Upper lobe of left lung (tissue), 6 donors: ENCODE data around the gene PRKCE. TPM values are rescaled to one million over a fixed set of nuclear protein-coding genes. Genes with fewer than 3 reads are reported as not detected.
"Not testable (repeated sequence)": the region's sequence is repeated elsewhere in the genome, so short reads cannot be mapped to it uniquely, and the experiment has no call there.

Experiments used
- ATAC-seq, 2 donors: fragments of 200-7000 bp; cut with Tn5 transposase; one replicate each; pipeline ENCODE4 v1.9.1; 2022; ENCODE audit warnings: mild to moderate bottlenecking in 2 of 2, moderate library complexity in 2 of 2; ENCODE audit not compliant: low FRiP score in 2 of 2
- DNase-seq, 2 donors: peaks; one replicate each; pipeline ENCODE4 v3.0.0-alpha.2; 2019 to 2020
- H3K27ac ChIP-seq, 4 donors: fragments of 200-600 bp; sonication (generic); one replicate each; pipeline ENCODE4 v1.5.1; 2016 to 2019
- H3K27me3 ChIP-seq, 4 donors: fragments of 200-600 bp; sonication (generic); one replicate each; pipeline ENCODE4 v1.5.1; 2017 to 2019
- H3K36me3 ChIP-seq, 4 donors: fragments of 200-600 bp; sonication (generic); one replicate each; pipeline ENCODE4 v1.5.1; 2016 to 2019
- H3K4me1 ChIP-seq, 4 donors: fragments of 200-600 bp; sonication (generic); one replicate each; pipeline ENCODE4 v1.5.1; 2018 to 2019
- H3K4me3 ChIP-seq, 4 donors: fragments of 200-600 bp; sonication (generic); one replicate each; pipeline ENCODE4 v1.5.1; 2017 to 2019; ENCODE audit warnings: mild to moderate bottlenecking in 2 of 4, moderate library complexity in 1 of 4
- H3K9me3 ChIP-seq, 4 donors: fragments of 200-600 bp; sonication (generic); one replicate each; pipeline ENCODE4 v1.5.1; 2018 to 2019
- CTCF ChIP-seq, 6 experiments: fragments of 450-650 bp in 4 of 6; fragments of 200-600 bp in 2 of 6; sonication (generic) in 2 of 6; IDR thresholded peaks; one replicate each; pipeline ENCODE4 v1.5.1; 2016 to 2019; ENCODE audit warnings: antibody characterized with exemption in 6 of 6
- EP300 ChIP-seq, 4 donors: sonication (generic); formaldehyde crosslinking; IDR thresholded peaks; one replicate each; pipeline ENCODE4 v1.5.1; 2017; ENCODE audit warnings: antibody characterized with exemption in 4 of 4, control low read depth in 2 of 4
- POLR2A ChIP-seq, 4 donors: fragments of 450-650 bp; IDR thresholded peaks; one replicate each; pipeline ENCODE4 v1.5.1; 2016 to 2017; ENCODE audit warnings: antibody characterized with exemption in 4 of 4, mild to moderate bottlenecking in 2 of 4
- POLR2AphosphoS5 ChIP-seq, 2 donors: sonication (generic); formaldehyde crosslinking; IDR thresholded peaks; one replicate each; pipeline ENCODE4 v1.5.1; 2017; ENCODE audit warnings: antibody characterized with exemption in 2 of 2
- WGBS, 2 donors: methylation state at CpG; one replicate each; pipeline ENCODE4 v1.1.5; 2017 to 2018; 5-methylcytosine and 5-hydroxymethylcytosine counted together
- total RNA-seq, 6 donors: library from RNA; depleted of rRNA in 4 of 6; stranded (reverse); fragments of >200 nt in 4 of 6; gene quantifications; one replicate each; pipeline versions ENCODE4 v1.1.0 to v1.2.1, GENCODE V29; 2016 to 2021
- donor health status: DM: no; HTN: no; CAD: no; lungs with moderate emphysema.
- donor health status: DM: no; HTN: yes; CAD: no; lungs with severe emphysema.

The PRKCE gene
- total RNA-seq, 6 donors from 2014 or later: 54.9 to 124 (median 75.6) TPM

- TF ChIP-seq CTCF (IDR thresholded peaks at IDR 0.05) (no peak), POLR2A (IDR thresholded peaks at IDR 0.05) (no peak), POLR2AphosphoS5 (IDR thresholded peaks at IDR 0.05) (no peak), EP300 (IDR thresholded peaks at IDR 0.05) (no peak)
- H3K4me1 ChIP-seq: peaks cover 16 to 40% (median 23%) of the 10 kb centered on the region in 4 donors
- no peak for ATAC-seq
- no peaks in the 10 kb centered on the region for H3K36me3 ChIP-seq
- no peaks in the 10 kb centered on the region for H3K27me3 ChIP-seq
- no peak overlapping the region for H3K27ac ChIP-seq
- DNase-seq: no peak
- H3K4me3 ChIP-seq: no peak overlapping the region
- 57 to 61% methylated on average over 4 of the region's 4 CpGs for WGBS, 2 donors
- H3K9me3 ChIP-seq: no peaks in the 10 kb centered on the region
These were observed 37.2 kb downstream of the PRKCE start for GRCh38 chr2:45688479-45689298.

- no peaks in the 10 kb centered on the region for H3K9me3 ChIP-seq
- H3K4me3 ChIP-seq: no peak overlapping the region
- whole genome bisulfite sequencing, 2 donors: 46 to 58% methylated on average over 2 of the region's 2 CpGs
These were observed 38.8 kb downstream of the PRKCE start for GRCh38 chr2:45690231-45690630.

GRCh38 chr2:45691171-45691999 is 39.9 kb downstream of the PRKCE start:
- no peak overlapping the region for H3K27ac ChIP-seq
- 73 to 76% methylated on average over 12 of the region's 12 CpGs for WGBS, 2 donors

More at GRCh38 chr2:45690231-45690630, 38.8 kb downstream of the PRKCE start:
- TF ChIP-seq POLR2A (IDR thresholded peaks at IDR 0.05): no peak
- TF ChIP-seq EP300 (IDR thresholded peaks at IDR 0.05): no peak
- TF ChIP-seq POLR2AphosphoS5 (IDR thresholded peaks at IDR 0.05): no peak
- no peak for TF ChIP-seq CTCF (IDR thresholded peaks at IDR 0.05)
- DNase-seq (no peak), ATAC-seq (no peak)
- Histone ChIP-seq H3K27ac (no peak overlapping the region), H3K4me1 (peaks cover 7 to 32% (median 22%) of the 10 kb centered on the region in 4 donors), H3K36me3 (no peaks in the 10 kb centered on the region), H3K27me3 (no peaks in the 10 kb centered on the region)

GRCh38 chr2:45692566-45692965 is 41.1 kb downstream of the PRKCE start:
- DNase-seq (no peak), ATAC-seq (no peak)
- peaks cover 9 to 38% (median 22%) of the 10 kb centered on the region in 4 donors for H3K4me1 ChIP-seq
- H3K27me3 ChIP-seq: no peaks in the 10 kb centered on the region
- H3K27ac ChIP-seq: no peak overlapping the region
- WGBS, 2 donors: 95 to 100% methylated on average over 4 of the region's 4 CpGs
- no peaks in the 10 kb centered on the region for H3K9me3 ChIP-seq
- no peak overlapping the region for H3K4me3 ChIP-seq
- H3K36me3 ChIP-seq: no peaks in the 10 kb centered on the region
- TF ChIP-seq POLR2AphosphoS5 (IDR thresholded peaks at IDR 0.05) (no peak), POLR2A (IDR thresholded peaks at IDR 0.05) (no peak), CTCF (IDR thresholded peaks at IDR 0.05) (no peak), EP300 (IDR thresholded peaks at IDR 0.05) (no peak)

More at GRCh38 chr2:45691171-45691999, 39.9 kb downstream of the PRKCE start:
- H3K27me3 ChIP-seq: no peaks in the 10 kb centered on the region
- DNase-seq: no peak
- no peaks in the 10 kb centered on the region for H3K36me3 ChIP-seq
- no peak for ATAC-seq
- no peaks in the 10 kb centered on the region for H3K9me3 ChIP-seq
- peaks cover 7 to 35% (median 21%) of the 10 kb centered on the region in 4 donors for H3K4me1 ChIP-seq
- TF ChIP-seq POLR2A (IDR thresholded peaks at IDR 0.05) (no peak), EP300 (IDR thresholded peaks at IDR 0.05) (no peak), CTCF (IDR thresholded peaks at IDR 0.05) (no peak), POLR2AphosphoS5 (IDR thresholded peaks at IDR 0.05) (no peak)
- no peak overlapping the region for H3K4me3 ChIP-seq

- H3K4me3 ChIP-seq, DNase-seq, H3K9me3 ChIP-seq, ATAC-seq, H3K27me3 ChIP-seq, H3K27ac ChIP-seq, H3K36me3 ChIP-seq: not testable (repeated sequence)
- peaks cover 7 to 24% (median 12%) of the 10 kb centered on the region in 4 donors for H3K4me1 ChIP-seq
- 78 to 80% methylated on average over 7 of the region's 7 CpGs for WGBS, 2 donors
These were observed 44.1 kb downstream of the PRKCE start for GRCh38 chr2:45695480-45696007.
